ENCODE data around the gene LMF1. TPM values are rescaled to one million over a fixed set of nuclear protein-coding genes. Genes with fewer than 3 reads are reported as not detected.
"Not testable (repeated sequence)": the region's sequence is repeated elsewhere in the genome, so short reads cannot be mapped to it uniquely, and the experiment has no call there.

LMF1 gene
- total RNA-seq, 1 donor from 2014 or later = 32.1 TPM

GRCh38 chr16:895371-895770 lies 75.4 kb downstream of the LMF1 start:
- no peak for DNase-seq (ENCODE audit: low spot score)

DNA sequence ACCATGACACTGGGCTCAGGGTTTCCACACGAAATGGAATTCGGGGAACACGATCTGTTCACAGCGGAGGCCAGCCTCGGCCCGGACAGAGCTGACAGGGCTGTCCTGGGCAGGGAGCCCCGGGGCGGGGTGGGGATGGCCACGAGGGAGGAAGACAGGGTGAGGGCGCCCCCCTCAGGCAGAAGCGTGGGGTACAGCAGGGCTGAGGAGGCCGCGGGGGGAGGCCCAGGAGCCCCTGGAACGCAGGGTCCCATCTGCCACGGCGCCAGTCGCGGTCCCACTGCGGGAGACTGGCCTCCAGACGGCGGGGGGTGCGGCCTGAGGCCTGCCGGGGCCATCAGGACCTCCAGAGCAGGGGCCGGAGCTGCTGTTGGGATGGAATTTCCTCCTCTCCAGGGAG lies 75.9 kb downstream of the LMF1 start:
- no peak for DNase-seq (ENCODE audit: low spot score)

DNA sequence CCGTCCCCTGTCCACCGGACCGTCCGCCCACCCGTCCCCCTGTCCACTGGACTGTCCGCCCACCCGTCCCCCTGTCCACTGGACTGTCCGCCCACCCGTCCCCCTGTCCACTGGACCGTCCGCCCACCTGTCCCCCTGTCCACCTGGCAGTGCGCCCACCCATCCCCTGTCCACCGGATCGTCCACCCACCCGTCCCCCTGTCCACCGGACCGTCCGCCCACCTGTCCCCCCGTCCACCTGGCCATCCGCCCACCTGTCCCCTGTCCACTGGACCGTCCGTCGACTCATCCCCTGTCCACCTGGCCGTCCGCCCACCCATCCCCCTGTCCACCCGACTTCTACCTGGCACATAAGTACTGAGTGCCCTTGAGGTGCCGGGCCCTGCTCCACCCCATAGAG lies 76.6 kb downstream of the LMF1 start:
- DNase-seq (ENCODE audit: low spot score) = no peak

DNA sequence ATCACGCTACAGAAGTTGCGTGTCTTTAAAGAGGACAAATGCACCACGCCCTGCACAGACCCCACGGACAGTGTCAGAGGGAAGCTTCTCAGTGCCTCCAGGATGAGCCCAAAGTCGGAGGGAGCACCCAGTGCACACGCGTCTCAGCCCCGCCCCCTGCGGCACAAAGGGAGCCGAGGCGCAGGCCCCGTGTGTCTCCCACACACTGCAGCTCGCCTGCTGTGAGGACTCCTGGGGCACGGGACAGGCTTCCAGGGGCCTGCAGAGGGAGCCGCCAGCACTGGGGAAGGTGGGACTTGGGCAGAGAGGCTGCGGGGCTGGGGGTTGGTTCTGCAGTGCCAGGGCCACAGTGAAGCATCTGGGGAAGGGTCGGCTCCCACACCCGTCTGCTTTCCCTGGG lies 77.4 kb downstream of the LMF1 start:
- no peak for DNase-seq (ENCODE audit: low spot score)

- DNase-seq (ENCODE audit: low spot score) = no peak
These were observed 78.1 kb downstream of the LMF1 start for GRCh38 chr16:892536-893255.

GRCh38 chr16:892006-892405 lies 78.8 kb downstream of the LMF1 start:
- DNase-seq (ENCODE audit: low spot score) = no peak

DNA sequence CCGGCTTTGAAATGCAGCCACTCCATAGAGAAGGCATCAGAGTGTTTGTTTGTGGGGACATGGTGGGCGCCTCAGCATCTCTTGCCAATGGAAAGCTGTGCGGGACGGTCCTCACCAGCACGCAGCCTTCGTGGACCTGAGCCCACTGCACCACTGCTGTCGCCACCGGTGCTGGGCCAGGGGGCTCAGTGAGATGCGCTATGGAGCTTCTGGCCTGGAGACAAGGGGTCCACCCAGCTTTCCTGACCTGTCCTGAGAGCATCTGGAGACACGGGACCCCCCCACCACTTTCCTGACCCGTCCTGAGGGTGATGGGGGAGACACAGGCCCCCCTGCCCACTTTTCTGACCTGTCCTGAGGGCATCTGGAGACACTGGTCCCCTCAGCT lies 79.4 kb downstream of the LMF1 start:
- no peak for DNase-seq (ENCODE audit: low spot score)

DNA sequence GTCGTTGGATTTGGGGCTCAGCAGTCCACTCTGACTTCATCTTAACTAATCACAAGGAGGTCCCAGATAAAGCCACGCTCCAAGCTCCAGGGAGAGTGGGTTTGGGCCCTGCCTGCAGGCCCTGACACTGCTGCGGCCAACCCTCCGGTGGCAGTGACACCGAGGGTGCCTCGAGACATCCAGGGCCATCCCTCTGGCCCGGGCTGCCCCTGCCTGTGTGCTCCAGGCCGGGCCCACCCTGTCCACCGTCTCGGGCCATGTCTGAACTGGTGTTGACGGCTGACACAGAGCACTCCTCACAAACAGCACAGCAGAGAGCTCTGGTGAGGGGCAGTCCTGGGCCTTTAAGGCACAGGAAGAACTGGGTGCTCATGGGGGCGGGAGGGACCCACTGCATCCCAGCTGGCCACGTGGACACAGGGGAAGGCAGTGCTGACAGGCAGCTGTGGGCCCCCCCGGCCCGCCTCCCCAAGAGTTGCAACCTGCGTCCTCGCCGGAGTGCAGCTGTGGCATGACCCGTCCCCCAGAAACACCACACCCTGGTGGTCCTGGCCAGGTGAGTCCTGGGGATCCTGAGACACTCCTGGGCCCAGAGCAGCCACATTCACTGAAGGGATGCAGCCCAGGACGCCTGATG lies 80.0 kb downstream of the LMF1 start:
- DNase-seq (ENCODE audit: low spot score) = no peak

GRCh38 chr16:890217-890616 lies 80.6 kb downstream of the LMF1 start:
- no peak for DNase-seq (ENCODE audit: low spot score)

- DNase-seq (ENCODE audit: low spot score) = no peak
These were observed 81.2 kb downstream of the LMF1 start for GRCh38 chr16:889586-889985.

DNA sequence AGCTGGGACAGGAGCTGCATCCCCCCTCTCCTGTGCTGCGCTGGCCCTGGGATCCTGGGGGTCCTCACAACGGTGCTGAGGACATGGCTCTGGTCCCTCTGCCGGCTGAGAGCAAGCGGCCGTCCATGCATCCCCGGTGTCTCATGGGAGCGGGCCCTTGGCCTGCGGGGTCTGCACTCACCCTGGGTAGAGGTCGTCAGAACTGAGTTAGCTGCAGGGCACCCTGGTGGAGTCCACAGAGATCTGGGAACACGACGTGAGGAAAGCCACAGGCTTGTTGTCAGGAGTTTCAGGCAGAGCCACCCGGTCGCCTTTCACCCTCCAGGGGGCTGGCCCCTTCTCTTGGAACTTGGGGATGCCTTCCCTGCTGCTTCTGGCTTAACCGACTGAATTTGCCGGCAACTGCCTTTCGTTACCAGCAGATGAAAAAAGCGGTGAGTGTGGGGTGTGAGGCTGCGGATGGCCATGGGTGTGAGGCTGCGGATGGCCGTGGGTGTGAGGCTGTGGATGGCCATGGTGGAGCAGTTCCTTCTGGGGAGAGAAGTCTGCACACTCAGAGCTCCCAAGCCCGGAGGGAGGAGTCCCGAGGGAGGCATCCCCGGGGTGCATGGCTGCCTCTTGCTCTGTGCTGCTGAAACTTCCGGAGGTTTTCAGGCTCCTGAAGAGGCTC lies 81.7 kb downstream of the LMF1 start:
- no peak for DNase-seq (ENCODE audit: low spot score)

DNA sequence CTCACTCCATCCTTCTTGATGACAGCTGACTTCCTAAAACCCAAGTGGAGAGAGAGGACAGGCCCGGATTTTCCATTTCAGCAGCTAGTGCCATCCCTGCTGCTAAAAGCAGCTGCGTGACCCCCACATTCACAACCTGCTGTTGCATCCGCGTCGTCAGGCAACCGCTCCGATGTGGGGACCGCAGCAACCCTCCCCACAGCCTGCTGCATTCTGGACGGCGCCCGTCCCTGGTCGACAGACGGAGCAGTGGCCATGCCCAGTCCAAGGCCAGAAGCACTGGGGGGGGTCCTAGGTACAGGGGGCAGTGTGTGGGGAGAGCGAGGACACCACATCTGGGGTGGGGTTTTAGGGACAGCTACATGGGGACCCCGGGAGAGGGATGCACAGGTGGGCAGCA lies 82.3 kb downstream of the LMF1 start:
- not testable (repeated sequence) for DNase-seq (ENCODE audit: low spot score)

DNA sequence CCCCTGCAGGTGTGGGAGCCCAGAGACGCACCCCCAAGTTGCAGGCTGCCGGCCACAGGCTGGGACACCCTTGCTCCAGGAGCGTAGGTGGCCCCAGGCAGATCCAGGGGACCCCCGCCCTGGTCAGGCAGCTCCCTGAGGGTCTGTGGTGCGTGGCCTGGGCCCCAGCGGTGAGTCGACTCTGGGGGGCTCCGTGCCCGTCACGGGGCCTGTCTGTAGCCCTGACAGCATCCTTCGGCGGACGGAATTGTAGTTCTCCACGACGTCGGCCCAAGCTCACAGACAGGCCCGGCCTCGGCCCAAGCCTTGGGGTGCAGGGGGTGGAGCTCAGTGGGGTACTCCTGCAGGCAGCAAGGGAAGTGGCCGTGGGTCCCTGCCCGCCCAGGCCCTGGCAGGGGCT lies 82.9 kb downstream of the LMF1 start:
- no peak for DNase-seq (ENCODE audit: low spot score)

GRCh38 chr16:886802-887731 lies 83.7 kb downstream of the LMF1 start:
- no peak for DNase-seq (ENCODE audit: low spot score)

- DNase-seq (ENCODE audit: low spot score) = no peak
These were observed 84.7 kb downstream of the LMF1 start for GRCh38 chr16:886084-886543.

DNA sequence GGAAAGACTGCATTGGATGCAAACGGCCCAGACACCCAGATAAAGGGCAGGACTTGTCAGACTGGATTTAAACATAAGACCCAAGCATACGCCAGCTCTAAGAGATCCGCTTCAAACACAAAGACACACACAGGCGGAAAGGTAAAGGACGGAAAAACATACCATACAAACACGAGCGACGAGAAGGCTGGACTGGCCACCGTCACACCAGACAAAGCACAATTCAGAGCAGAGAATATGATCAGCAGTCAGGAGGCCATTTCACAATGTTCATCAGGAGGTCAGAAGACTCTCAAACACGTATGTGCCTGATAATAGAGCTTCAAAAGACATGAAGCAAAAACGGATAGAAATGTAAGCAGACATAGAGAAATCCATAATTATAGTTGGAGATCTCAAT lies 85.4 kb downstream of the LMF1 start:
- DNase-seq (ENCODE audit: low spot score) = no peak

GRCh38 chr16:884232-884631 lies 86.6 kb downstream of the LMF1 start:
- no peak for DNase-seq (ENCODE audit: low spot score)

DNA sequence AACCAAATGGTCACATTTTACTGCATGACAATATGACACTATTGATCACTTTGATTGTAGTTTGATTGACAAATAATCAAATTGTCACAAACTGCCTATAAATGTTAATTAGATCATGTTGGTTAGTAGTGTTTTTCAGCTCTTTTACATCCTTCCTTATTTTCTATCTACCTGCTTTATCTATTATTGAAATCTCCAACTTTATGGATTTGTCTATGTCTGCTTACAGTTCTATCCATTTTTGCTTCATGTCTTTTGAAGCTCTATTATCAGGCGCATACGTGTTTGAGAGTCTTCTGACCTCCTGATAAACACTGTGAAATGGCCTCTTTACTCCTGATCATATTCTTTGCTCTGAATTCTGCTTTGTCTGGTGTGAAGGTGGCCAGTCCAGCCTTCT lies 87.0 kb downstream of the LMF1 start:
- no peak for DNase-seq (ENCODE audit: low spot score)

DNA sequence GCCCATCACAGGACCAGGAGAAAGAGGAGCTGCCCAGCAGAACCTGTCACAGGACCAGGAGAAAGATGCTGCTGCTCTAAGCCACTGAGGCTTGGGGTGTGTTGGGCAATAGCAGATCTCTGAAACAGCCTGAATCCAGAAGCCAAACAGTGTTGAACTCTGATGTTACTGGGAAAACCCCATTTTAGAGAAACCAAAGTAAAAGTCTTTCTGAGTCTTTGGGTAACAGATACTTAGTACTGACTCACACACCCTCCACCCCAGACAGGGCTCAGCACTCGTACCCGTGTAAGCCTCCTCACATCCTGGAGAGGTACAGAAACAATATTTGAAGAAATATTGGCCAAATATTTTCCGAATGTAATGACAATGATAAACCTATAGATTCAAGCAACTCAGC lies 87.4 kb downstream of the LMF1 start:
- DNase-seq (ENCODE audit: low spot score) = no peak

- DNase-seq (ENCODE audit: low spot score) = not testable (repeated sequence)
These were observed 88.1 kb downstream of the LMF1 start for GRCh38 chr16:882671-883070.

DNA sequence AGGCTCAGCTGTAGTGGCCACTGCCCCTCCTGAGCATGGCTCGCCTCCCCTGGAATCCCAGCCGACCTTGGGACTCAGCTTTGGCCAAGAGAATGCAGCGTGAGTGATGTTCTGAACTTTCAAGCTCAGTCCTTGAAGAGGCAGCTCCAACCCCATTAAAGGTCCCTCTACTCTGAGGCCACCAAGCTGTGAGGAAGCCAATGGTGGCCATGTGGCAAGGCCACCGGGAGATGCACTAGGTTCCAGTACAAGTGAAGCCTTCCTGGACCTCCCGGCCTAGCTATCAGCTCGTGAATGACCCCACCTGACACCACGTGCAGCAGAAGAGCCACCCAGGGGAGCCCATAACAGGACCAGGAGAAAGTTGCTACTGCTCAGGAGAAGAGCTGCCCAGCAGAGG lies 88.5 kb downstream of the LMF1 start:
- DNase-seq (ENCODE audit: low spot score) = no peak
